HEK293T (cell line): ENCODE results near the gene SDC4.

Source experiments
- BHLHE40 ChIP-seq: fragments of 450-650 bp; IDR thresholded peaks from 2 replicates; pipeline ENCODE4 v1.6.1; 2016; ENCODE audit warnings: mild to moderate bottlenecking, moderate library complexity, borderline replicate concordance
- CTBP1 ChIP-seq: fragments of 450-650 bp; IDR thresholded peaks from 2 replicates; pipeline ENCODE4 v1.6.1; 2016; ENCODE audit warnings: borderline replicate concordance
- ELF4 ChIP-seq: fragments of 450-650 bp; IDR thresholded peaks from 2 replicates; pipeline ENCODE4 v1.6.1; 2017; ENCODE audit warnings: antibody characterized with exemption
- PKNOX1 ChIP-seq: fragments of 450-650 bp; IDR thresholded peaks from 2 replicates; pipeline ENCODE4 v1.6.1; 2016
- SP1 ChIP-seq: fragments of 450-650 bp; IDR thresholded peaks from 2 replicates; pipeline ENCODE4 v1.6.1; 2017
- SUZ12 ChIP-seq: fragments of 450-650 bp; IDR thresholded peaks from 2 replicates; pipeline ENCODE4 v1.6.1; 2016; ENCODE audit warnings: mild to moderate bottlenecking

GRCh38 chr20:45372241-45372640 lies 24.0 kb upstream of the SDC4 start:
- TF ChIP-seq SP1: no peak
- TF ChIP-seq BHLHE40: no peak
- TF ChIP-seq CTBP1: no peak
- no peak for TF ChIP-seq ELF4
- no peak for TF ChIP-seq PKNOX1
- TF ChIP-seq SUZ12: no peak
